T47D (cell line): Measurements from ENCODE around the gene SCYGR8.
A peak's percentile ranks its signal among the peaks of the same experiment; 100 is the strongest.

Source experiments
- DNase-seq, 2 experiments: peaks; one replicate each; pipeline versions ENCODE4 v3.0.0 to v3.0.0-alpha.2; 2011 to 2012; ENCODE audit warnings: low read depth in 1 of 2, low spot score in 1 of 2
- JUND ChIP-seq: IDR thresholded peaks from 2 replicates; pipeline ENCODE4 v1.6.1; 2012; ENCODE audit warnings: low read depth
- in situ Hi-C: cut with HindIII; loops from 2 replicates; pipeline ENCODE4 v1.10.0; 2016; ENCODE audit warnings: low sequenced_read_pairs, low pct_unique_long_range_greater_than_20kb

The SCYGR8 gene

GRCh38 chr2:227772932-227773331 lies 27.2 kb downstream of the SCYGR8 start:
- DNase-seq, result no peak
- TF ChIP-seq JUND, result no peak
- in situ Hi-C loops, result no loop called here

- no peak for TF ChIP-seq JUND
- peak in 1 of 2 experiments; percentile 6 for DNase-seq
- in situ Hi-C loops, result no loop called here
Observed at GRCh38 chr2:227774011-227774624, 28.4 kb downstream of the SCYGR8 start.

- TF ChIP-seq JUND, result no peak
- no peak for DNase-seq
- in situ Hi-C loops, result no loop called here
Observed at GRCh38 chr2:227774895-227775842, 29.5 kb downstream of the SCYGR8 start.

GRCh38 chr2:227780981-227781615 lies 35.4 kb downstream of the SCYGR8 start:
- TF ChIP-seq JUND, result no peak
- peak in 1 of 2 experiments; percentile 39 for DNase-seq
- in situ Hi-C loops, result no loop called here

- in situ Hi-C loops, result no loop called here
- TF ChIP-seq JUND, result no peak
- no peak for DNase-seq
Observed at GRCh38 chr2:227781841-227782240, 36.1 kb downstream of the SCYGR8 start.

GRCh38 chr2:227782804-227783203 lies 37.1 kb downstream of the SCYGR8 start:
- no peak for DNase-seq
- in situ Hi-C loops, result no loop called here
- no peak for TF ChIP-seq JUND

GRCh38 chr2:227783404-227784138 lies 37.9 kb downstream of the SCYGR8 start:
- in situ Hi-C loops, result no loop called here
- TF ChIP-seq JUND, result no peak
- no peak for DNase-seq

GRCh38 chr2:227785293-227785692 lies 39.6 kb downstream of the SCYGR8 start:
- DNase-seq, result no peak
- no peak for TF ChIP-seq JUND
- in situ Hi-C loops, result no loop called here

GRCh38 chr2:227788561-227789018 lies 42.9 kb downstream of the SCYGR8 start:
- no peak for TF ChIP-seq JUND
- in situ Hi-C loops, result no loop called here
- no peak for DNase-seq

- no peak for DNase-seq
- in situ Hi-C loops, result no loop called here
Observed at GRCh38 chr2:227789803-227790202, 44.1 kb downstream of the SCYGR8 start.

GRCh38 chr2:227793148-227793712 lies 47.5 kb downstream of the SCYGR8 start:
- in situ Hi-C loops, result no loop called here
- no peak for TF ChIP-seq JUND
- no peak for DNase-seq

More at GRCh38 chr2:227789803-227790202, 44.1 kb downstream of the SCYGR8 start:
- TF ChIP-seq JUND, result no peak
